Heart left ventricle (tissue), 16 donors: ENCODE results near the gene POLR2L. TPM values are rescaled to one million over a fixed set of nuclear protein-coding genes. Genes with fewer than 3 reads are reported as not detected.

ENCODE experiments used
- ATAC-seq, 4 donors: fragments of 200-7000 bp; cut with Tn5 transposase; one replicate each; pipeline ENCODE4 v1.9.1; 2020 to 2022; ENCODE audit warnings: moderate library complexity in 4 of 4, mild to moderate bottlenecking in 3 of 4, moderate number of reproducible peaks in 1 of 4
- DNase-seq, 5 donors: peaks; one replicate each; pipeline ENCODE4 v3.0.0-alpha.2; 2020
- H3K27ac ChIP-seq, 12 donors: fragments of 200-600 bp; sonication (generic) in 4 of 12; one replicate each; pipeline versions ENCODE4 v1.5.0 to v1.8.0; 2016 to 2022; ENCODE audit warnings: mild to moderate bottlenecking in 2 of 12
- H3K27me3 ChIP-seq, 9 donors: fragments of 200-600 bp; sonication (generic) in 2 of 9; one replicate each; pipeline versions ENCODE4 v1.5.1 to v1.8.0; 2016 to 2022; ENCODE audit warnings: mild to moderate bottlenecking in 3 of 9
- H3K36me3 ChIP-seq, 9 donors: fragments of 200-600 bp; sonication (generic) in 2 of 9; one replicate each; pipeline versions ENCODE4 v1.5.0 to v1.8.0; 2018 to 2022; ENCODE audit warnings: mild to moderate bottlenecking in 2 of 9
- H3K4me1 ChIP-seq, 12 donors: fragments of 200-600 bp; sonication (generic) in 4 of 12; one replicate each; pipeline versions ENCODE4 v1.5.0 to v1.8.0; 2016 to 2022; ENCODE audit warnings: mild to moderate bottlenecking in 3 of 12
- H3K4me3 ChIP-seq, 12 donors: fragments of 200-600 bp; sonication (generic) in 4 of 12; one replicate each; pipeline versions ENCODE4 v1.5.0 to v1.8.0; 2017 to 2022; ENCODE audit warnings: mild to moderate bottlenecking in 9 of 12, moderate library complexity in 4 of 12
- H3K9me3 ChIP-seq, 12 donors: fragments of 200-600 bp; sonication (generic) in 4 of 12; one replicate each; pipeline versions ENCODE4 v1.5.0 to v1.8.0; 2016 to 2022; ENCODE audit warnings: mild to moderate bottlenecking in 1 of 12
- CTCF ChIP-seq, 12 donors: fragments of 200-600 bp; sonication (generic) in 4 of 12; IDR thresholded peaks; one replicate each; pipeline versions ENCODE4 v1.5.0 to v1.8.0; 2018 to 2022; ENCODE audit warnings: antibody characterized with exemption in 12 of 12, mild to moderate bottlenecking in 5 of 12
- POLR2A ChIP-seq, 2 donors: fragments of 450-650 bp; IDR thresholded peaks; one replicate each; pipeline ENCODE4 v1.6.1; 2017; ENCODE audit warnings: antibody characterized with exemption in 2 of 2, mild to moderate bottlenecking in 2 of 2, moderate library complexity in 2 of 2
- WGBS, 4 donors: extraction: QIAGEN DNeasy Blood & Tissue Kit in 2 of 4; methylation state at CpG; one replicate each; pipeline versions ENCODE4 v1.1.5 to v1.1.7; 2013 to 2018; 5-methylcytosine and 5-hydroxymethylcytosine counted together
- intact Hi-C, 10 donors: fragments of 100-400 bp; cut with DNase I; formaldehyde crosslinking; loops; one replicate each; pipeline versions ENCODE4 v1.11.1 to v1.14.2; 2022
- polyA plus RNA-seq, 2 donors: library from polyadenylated mRNA; stranded (reverse); fragments of 200-250 nt; gene quantifications; one replicate each; pipeline ENCODE4 v1.2.3, GENCODE V29; 2013
- total RNA-seq, 9 donors: library from RNA; depleted of rRNA in 2 of 9; stranded (reverse); fragments of >200 nt in 2 of 9; fragmentation: NEBNext Ultra II Directional in 3 of 9; extraction: Animal tissue kit (Norgen Biotek cat#: 25700) in 3 of 9; gene quantifications; one replicate each; pipeline versions ENCODE4 v1.1.0 to v1.2.4, GENCODE V29; 2016 to 2023
- donor health status: ischemic (EF 13 %, LVEDD 7.1; RV severe dilation, severe dysfunction).
- donor health status: healthy with polysubstance abuse.
- donor health status: DM: no; HTN: yes; CAD: no.
- donor health status: DM: no; HTN: no; CAD: no.
- donor health status: ischemic (EF 25% LVEDD 6.9; RV normal size, moderate dysfunction).
- donor health status: ischemic (EF 25% LVEDD 5.7; RV mildly dilated, moderate dysfunction).
- donor health status: healthy.
- donor health status: DM: yes; HTN: yes; CAD: no.
- donor health status: ischemic (EF 35%, LVEDD 5.7; RV mildly dilated, moderate dysfunction).
- donor health status: nonischemic (EF 11% LVEDD 7.7; RV severe dilation, severe dysfunction).
- donor health status: DM: yes; HTN: yes; CAD: no.
- donor health status: PGD.
- donor health status: ischemic (EF 29% LVEDD 5.4; RV normal size, mild dysfunction).
- donor health status: nonischemic (EF 23%, LVEDD 6.1; RV moderate dilation, normal function).

Gene POLR2L
- total and polyA plus RNA-seq, 11 donors = 74.4 to 267 (median 208) TPM

- intact Hi-C loops = loop anchor here in 1 of 10 donors (10.0 kb wide), 1 partner anchor 447 kb away; no protein-coding TSS in a partner anchor
- peaks cover 0 to 38% (median 9%) of the 10 kb centered on the region in 9 donors for H3K36me3 ChIP-seq
- ATAC-seq (no peak), DNase-seq (no peak)
- H3K9me3 ChIP-seq = no peaks in the 10 kb centered on the region
- no peaks in the 10 kb centered on the region for H3K27me3 ChIP-seq
- no peak overlapping the region for H3K27ac ChIP-seq
- 94 to 98% (median 97%) methylated on average over 11 to 21 of the region's 21 CpGs for WGBS, 4 donors
- H3K4me3 ChIP-seq = no peak overlapping the region
- TF ChIP-seq CTCF (IDR thresholded peaks at IDR 0.05) (no peak), POLR2A (IDR thresholded peaks at IDR 0.05) (no peak)
- H3K4me1 ChIP-seq = peaks cover 4 to 42% (median 24%) of the 10 kb centered on the region in 12 donors
These were observed 40.2 kb downstream of the POLR2L start for GRCh38 chr11:802018-802617.

GRCh38 chr11:801097-801780 is 41.1 kb downstream of the POLR2L start:
- ATAC-seq (no peak), DNase-seq (no peak)
- Histone ChIP-seq H3K27me3 (no peaks in the 10 kb centered on the region), H3K27ac (no peak overlapping the region), H3K4me3 (no peak overlapping the region), H3K4me1 (peaks cover 10 to 49% (median 33%) of the 10 kb centered on the region in 12 donors), H3K9me3 (no peaks in the 10 kb centered on the region), H3K36me3 (peaks cover 0 to 38% (median 9%) of the 10 kb centered on the region in 9 donors)
- intact Hi-C loops = loop anchor here in 1 of 10 donors (10.0 kb wide), 1 partner anchor 446 kb away; no protein-coding TSS in a partner anchor
- TF ChIP-seq POLR2A (IDR thresholded peaks at IDR 0.05) = no peak
- TF ChIP-seq CTCF (IDR thresholded peaks at IDR 0.05) = no peak
- 91 to 95% (median 93%) methylated on average over 10 to 20 of the region's 20 CpGs for WGBS, 4 donors

- peaks cover 0 to 38% (median 9%) of the 10 kb centered on the region in 9 donors for H3K36me3 ChIP-seq
- DNase-seq (no peak), ATAC-seq (no peak)
- H3K4me1 ChIP-seq = peaks cover 10 to 49% (median 35%) of the 10 kb centered on the region in 12 donors
- H3K9me3 ChIP-seq = no peaks in the 10 kb centered on the region
- H3K4me3 ChIP-seq = no peak overlapping the region
- TF ChIP-seq CTCF (IDR thresholded peaks at IDR 0.05) = no peak
- no peak for TF ChIP-seq POLR2A (IDR thresholded peaks at IDR 0.05)
- intact Hi-C loops = loop anchor here in 1 of 10 donors (10.0 kb wide), 1 partner anchor 446 kb away; no protein-coding TSS in a partner anchor
- H3K27me3 ChIP-seq = no peaks in the 10 kb centered on the region
- no peak overlapping the region for H3K27ac ChIP-seq
- 92 to 96% (median 96%) methylated on average over 18 to 30 of the region's 30 CpGs for WGBS, 4 donors
These were observed 41.9 kb downstream of the POLR2L start for GRCh38 chr11:800473-800872.

GRCh38 chr11:799641-800316 is 42.5 kb downstream of the POLR2L start:
- Histone ChIP-seq H3K27ac (no peak overlapping the region), H3K9me3 (no peaks in the 10 kb centered on the region), H3K4me3 (no peak overlapping the region), H3K4me1 (peaks cover 10 to 51% (median 35%) of the 10 kb centered on the region in 12 donors), H3K36me3 (peaks cover 0 to 38% (median 9%) of the 10 kb centered on the region in 9 donors), H3K27me3 (no peaks in the 10 kb centered on the region)
- intact Hi-C loops = loop anchor here in 2 of 10 donors (5.0 to 10.0 kb wide), 3 partner anchors 65 to 445 kb away; partner anchors contain the start of gene CHID1 (in 1 of the 2)
- ATAC-seq (no peak), DNase-seq (no peak)
- no peak for TF ChIP-seq CTCF (IDR thresholded peaks at IDR 0.05)
- no peak for TF ChIP-seq POLR2A (IDR thresholded peaks at IDR 0.05)
- WGBS, 4 donors = 94 to 97% (median 94%) methylated on average over 25 to 32 of the region's 32 CpGs
